Kidney (tissue), 14 donors: ENCODE results near the gene CYP1A1. TPM values are rescaled to one million over a fixed set of nuclear protein-coding genes. Genes with fewer than 3 reads are reported as not detected.

Experiments used
- DNase-seq, 5 donors: peaks; one replicate each; pipeline ENCODE4 v3.0.0-alpha.2; 2013 to 2020
- FAIRE-seq: peaks from 2 replicates; lab custom pipeline; 2012; peaks lifted over from hg19 to GRCh38; lab: Jason Lieb, UNC
- H3K27ac ChIP-seq, 2 donors: one replicate each; pipeline ENCODE4 v1.7.0; 2013; ENCODE audit warnings: low read depth in 2 of 2, low read length in 2 of 2, inconsistent platforms in 1 of 2
- H3K27me3 ChIP-seq: one replicate; pipeline ENCODE4 v1.7.1; 2013; ENCODE audit warnings: low read length, inconsistent platforms; ENCODE audit not compliant: control insufficient read depth, insufficient read depth
- H3K36me3 ChIP-seq, 3 donors: one replicate each; pipeline versions ENCODE4 v1.7.0 to v1.7.1; 2013; ENCODE audit warnings: low read length in 3 of 3, control low read depth in 1 of 3, inconsistent platforms in 1 of 3; ENCODE audit not compliant: insufficient read depth in 3 of 3, control insufficient read depth in 2 of 3
- H3K4me1 ChIP-seq, 3 donors: one replicate each; pipeline versions ENCODE4 v1.7.0 to v1.7.1; 2013; ENCODE audit warnings: low read length in 3 of 3, inconsistent platforms in 1 of 3, low read depth in 1 of 3; ENCODE audit not compliant: control insufficient read depth in 2 of 3, insufficient read depth in 2 of 3
- H3K4me3 ChIP-seq, 3 donors: one replicate each; pipeline versions ENCODE4 v1.7.0 to v1.8.1; 2013; ENCODE audit warnings: low read length in 3 of 3, control low read depth in 1 of 3, inconsistent platforms in 1 of 3
- H3K9ac ChIP-seq, 3 donors: one replicate each; pipeline versions ENCODE4 v1.7.0 to v1.7.1; 2013; ENCODE audit warnings: low read length in 3 of 3, control low read depth in 1 of 3, inconsistent platforms in 1 of 3
- H3K9me3 ChIP-seq, 3 donors: one replicate each; pipeline versions ENCODE4 v1.7.0 to v1.7.1; 2013; ENCODE audit warnings: low read length in 3 of 3, control low read depth in 1 of 3, inconsistent platforms in 1 of 3; ENCODE audit not compliant: control insufficient read depth in 2 of 3, insufficient read depth in 1 of 3
- CTCF ChIP-seq: IDR thresholded peaks from 3 replicates; pipeline ENCODE4 v1.5.1; 2012; ENCODE audit warnings: mild to moderate bottlenecking, moderate library complexity, borderline replicate concordance; ENCODE audit not compliant: insufficient read depth; ENCODE audit errors: extremely low read depth
- intact Hi-C: fragments of 100-400 bp; cut with DNase I; formaldehyde crosslinking; loops from one replicate; pipeline ENCODE4 v1.11.1; 2022
- polyA plus RNA-seq: library from polyadenylated mRNA; stranded (reverse); fragments of 350-450 nt; fragmentation: Illumina TruSeq; extraction: RNeasy Lipid Tissue Mini Kit (QIAGEN cat#74804); gene quantifications from one replicate; pipeline ENCODE4 v1.2.3, GENCODE V29; 2014; ENCODE audit warnings: low read depth, low replicate concordance; ENCODE audit not compliant: insufficient read depth
- total RNA-seq: library from RNA; stranded (reverse); fragmentation: NEBNext Ultra II Directional; extraction: Animal tissue kit (Norgen Biotek cat#: 25700); gene quantifications from one replicate; pipeline ENCODE4 v1.2.1, GENCODE V29; 2021
- donor health status: control.
- donor health status: control.
- donor health status: control.
- donor health status: control.
- donor health status: control.
- donor health status: DM: yes; HTN: yes; CAD: no.
- donor health status: Normal renal cell carcinoma (clear cell type).

Gene CYP1A1
- total and polyA plus RNA-seq, 2 donors from 2014 or later: 0.13 to 0.26 TPM

DNA sequence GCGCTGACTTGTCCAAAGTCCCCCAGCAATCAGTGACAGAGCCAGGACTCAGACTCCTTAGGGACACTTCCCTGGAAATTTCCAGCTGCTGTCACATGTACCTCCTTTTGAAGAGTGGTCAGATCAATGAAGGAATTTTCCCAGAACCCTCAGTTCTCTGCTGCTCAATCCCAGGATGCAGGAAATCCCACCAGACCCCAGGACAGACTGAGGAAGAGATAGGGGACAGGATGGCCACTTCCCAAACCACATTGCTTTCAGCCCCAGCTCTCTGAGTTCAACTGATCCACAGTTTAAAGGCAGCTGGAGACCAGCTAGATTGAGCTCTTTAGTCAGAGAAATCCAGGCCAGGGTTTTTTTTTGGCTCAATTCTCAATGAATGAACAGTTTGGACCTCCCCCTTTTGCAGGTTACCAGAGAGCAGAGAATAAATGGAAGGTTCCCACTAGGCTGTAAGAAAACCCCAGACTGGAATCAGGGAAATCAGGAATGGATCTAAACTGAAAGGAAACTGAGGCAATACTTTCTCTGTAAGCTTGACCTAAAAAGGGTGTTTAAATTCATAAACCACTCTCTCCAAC is 1.5 kb downstream of the CYP1A1 start:
- Histone ChIP-seq H3K4me1 (peaks cover 0 to 4% (median 0%) of the 10 kb centered on the region in 3 donors), H3K27ac (no peak overlapping the region), H3K4me3 (no peak overlapping the region), H3K36me3 (no peaks in the 10 kb centered on the region), H3K9me3 (no peaks in the 10 kb centered on the region), H3K9ac (no peak overlapping the region), H3K27me3 (peaks cover 9% of the 10 kb centered on the region)
- FAIRE-seq (peak; percentile 33), DNase-seq (peak in 3 of 5 donors; percentile 23 to 88 (median 82))
- intact Hi-C loops: no loop called here
- TF ChIP-seq CTCF: no peak

DNA sequence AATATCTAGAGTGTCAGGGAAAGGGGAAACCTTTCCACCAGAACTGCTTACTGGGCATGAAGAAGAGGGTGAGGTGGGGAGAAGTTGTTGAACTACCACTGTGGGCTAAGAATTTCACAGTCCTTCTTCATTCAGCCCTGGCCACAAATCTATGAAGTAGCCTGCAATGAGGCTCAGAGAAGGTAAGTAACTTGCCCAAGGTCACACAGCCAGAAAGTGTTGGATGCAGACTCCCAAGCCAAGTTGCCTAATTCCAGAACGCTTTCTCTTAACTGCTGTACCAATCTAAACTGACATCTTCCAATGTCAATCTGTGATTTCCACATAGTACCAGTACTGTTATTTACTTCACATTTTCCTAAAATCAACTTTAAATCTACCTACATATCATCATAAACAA is 2.1 kb downstream of the CYP1A1 start:
- no peak overlapping the region for H3K9ac ChIP-seq
- DNase-seq (no peak), FAIRE-seq (no peak)
- no peaks in the 10 kb centered on the region for H3K9me3 ChIP-seq
- no peak overlapping the region for H3K27ac ChIP-seq
- no peak for TF ChIP-seq CTCF
- H3K36me3 ChIP-seq: no peaks in the 10 kb centered on the region
- peaks cover 0 to 4% (median 0%) of the 10 kb centered on the region in 3 donors for H3K4me1 ChIP-seq
- peaks cover 9% of the 10 kb centered on the region for H3K27me3 ChIP-seq
- H3K4me3 ChIP-seq: no peak overlapping the region
- intact Hi-C loops: no loop called here

DNA sequence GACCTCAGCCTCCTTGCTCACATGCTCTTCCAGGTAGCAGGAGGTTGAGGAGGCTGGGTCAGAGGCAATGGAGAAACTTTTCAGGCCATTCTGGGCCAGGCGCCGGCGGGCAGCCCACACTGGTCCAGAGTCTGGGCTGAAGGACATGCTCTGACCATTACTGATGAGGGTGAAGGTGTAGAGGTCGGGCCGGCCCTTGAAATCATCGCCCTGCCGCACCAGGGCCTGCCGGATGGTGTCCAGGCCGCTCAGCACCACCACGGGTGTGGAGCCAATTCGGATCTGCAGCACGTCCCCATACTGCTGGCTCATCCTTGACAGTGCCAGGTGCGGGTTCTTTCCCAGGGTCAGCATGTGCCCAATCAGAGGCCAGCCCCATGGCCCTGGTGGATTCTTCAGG is 2.7 kb downstream of the CYP1A1 start:
- H3K36me3 ChIP-seq: no peaks in the 10 kb centered on the region
- FAIRE-seq: no peak
- no peak for TF ChIP-seq CTCF
- no peaks in the 10 kb centered on the region for H3K9me3 ChIP-seq
- H3K27me3 ChIP-seq: peaks cover 6% of the 10 kb centered on the region
- H3K4me3 ChIP-seq: no peak overlapping the region
- peaks cover 0 to 4% (median 0%) of the 10 kb centered on the region in 3 donors for H3K4me1 ChIP-seq
- no peak overlapping the region for H3K9ac ChIP-seq
- intact Hi-C loops: no loop called here
- no peak for DNase-seq
- no peak overlapping the region for H3K27ac ChIP-seq

- no peak for TF ChIP-seq CTCF
- no peak for FAIRE-seq
Observed at GRCh38 chr15:74716651-74717050, 8.7 kb downstream of the CYP1A1 start.

More at GRCh38 chr15:74716651-74717050, 8.7 kb downstream of the CYP1A1 start:
- no peak overlapping the region for H3K27ac ChIP-seq
- DNase-seq: no peak
- no peaks in the 10 kb centered on the region for H3K4me1 ChIP-seq
- no peaks in the 10 kb centered on the region for H3K36me3 ChIP-seq
- no peak overlapping the region for H3K9ac ChIP-seq
- no peak overlapping the region for H3K4me3 ChIP-seq
- H3K27me3 ChIP-seq: no peaks in the 10 kb centered on the region
- H3K9me3 ChIP-seq: no peaks in the 10 kb centered on the region
- intact Hi-C loops: no loop called here
